Common myeloid progenitor, CD34-positive (primary cell): ENCODE data around the gene MVB12A.

Experiments
- CTCF ChIA-PET: fragments of 350-600 bp; sonication (Branson Sonifier 250); formaldehyde crosslinking; loops from one replicate; lab custom pipeline; 2021; ENCODE audit warnings: antibody characterized with exemption; lab: Charles Lee
- POLR2A ChIA-PET: fragments of 350-600 bp; sonication (Branson Sonifier 250); formaldehyde crosslinking; loops from one replicate; lab custom pipeline; 2021; ENCODE audit warnings: antibody characterized with exemption; lab: Charles Lee
- DNase-seq, 3 donors: peaks; one replicate each; pipeline versions ENCODE4 v3.0.0 to v3.0.0-alpha.2; 2013
- H3K27ac ChIP-seq, 2 experiments: 1 replicate in 1 of 2; 2 replicates in 1 of 2; pipeline ENCODE4 v1.7.0; 2013; ENCODE audit warnings: inconsistent platforms in 2 of 2, low read length in 2 of 2, mild to moderate bottlenecking in 2 of 2, low read depth in 1 of 2, moderate library complexity in 1 of 2; ENCODE audit not compliant: severe bottlenecking in 2 of 2, insufficient read depth in 1 of 2, poor library complexity in 1 of 2
- H3K27me3 ChIP-seq, 5 experiments: replicated peaks in 2 of 5; 1 replicate in 3 of 5; 2 replicates in 2 of 5; pipeline versions ENCODE4 v1.6.1 to v1.7.0; 2013; ENCODE audit warnings: low read length in 4 of 5, mild to moderate bottlenecking in 2 of 5, moderate library complexity in 2 of 5, inconsistent platforms in 1 of 5; ENCODE audit not compliant: insufficient read depth in 5 of 5, control insufficient read depth in 4 of 5
- H3K36me3 ChIP-seq, 4 experiments: 1 replicate in 2 of 4; 2 replicates in 2 of 4; pipeline versions ENCODE4 v1.6.1 to v1.7.0; 2013; ENCODE audit warnings: low read length in 3 of 4, control low read depth in 1 of 4, mild to moderate bottlenecking in 1 of 4; ENCODE audit not compliant: control insufficient read depth in 4 of 4, insufficient read depth in 4 of 4
- H3K4me1 ChIP-seq, 4 experiments: 1 replicate in 3 of 4; 2 replicates in 1 of 4; pipeline versions ENCODE4 v1.6.1 to v1.7.1; 2013; ENCODE audit warnings: low read length in 3 of 4, mild to moderate bottlenecking in 3 of 4, control low read depth in 1 of 4, inconsistent platforms in 1 of 4, moderate library complexity in 1 of 4; ENCODE audit not compliant: control insufficient read depth in 4 of 4, insufficient read depth in 4 of 4; ENCODE audit errors: control extremely low read depth in 1 of 4
- H3K4me3 ChIP-seq, 7 experiments: 1 replicate in 4 of 7; 2 replicates in 3 of 7; pipeline versions ENCODE4 v1.5.1 to v1.7.0; 2013; ENCODE audit warnings: mild to moderate bottlenecking in 7 of 7, low read length in 6 of 7, moderate library complexity in 6 of 7, inconsistent platforms in 2 of 7, low read depth in 2 of 7, control low read depth in 1 of 7; ENCODE audit not compliant: insufficient read depth in 4 of 7, control insufficient read depth in 1 of 7; ENCODE audit errors: extremely low read depth in 1 of 7
- H3K9me3 ChIP-seq, 5 experiments: 1 replicate in 4 of 5; 2 replicates in 1 of 5; pipeline versions ENCODE4 v1.6.1 to v1.7.1; 2013; ENCODE audit warnings: low read length in 4 of 5, mild to moderate bottlenecking in 2 of 5, inconsistent platforms in 1 of 5, low read depth in 1 of 5, moderate library complexity in 1 of 5; ENCODE audit not compliant: control insufficient read depth in 4 of 5, insufficient read depth in 2 of 5; ENCODE audit errors: control extremely low read depth in 1 of 5
- WGBS: methylation state at CpG from one replicate; pipeline ENCODE4 v1.1.5; 2013; ENCODE audit not compliant: insufficient coverage; 5-methylcytosine and 5-hydroxymethylcytosine counted together

The MVB12A gene

GRCh38 chr19:17450264-17451075 lies 30.6 kb downstream of the MVB12A start:
- CTCF ChIA-PET = interaction anchor here (1.1 to 1.6 kb wide), 2 partner anchors 19 to 49 kb away, joined by 4 to 6 read pairs; no protein-coding TSS in a partner anchor
- Histone ChIP-seq H3K27ac (no peak overlapping the region), H3K27me3 (peaks cover 0 to 20% (median 7%) of the 10 kb centered on the region in 5 experiments), H3K9me3 (peaks cover 0 to 2% (median 0%) of the 10 kb centered on the region in 5 experiments), H3K4me1 (peaks cover 0 to 33% (median 19%) of the 10 kb centered on the region in 4 experiments), H3K36me3 (no peaks in the 10 kb centered on the region), H3K4me3 (no peak overlapping the region)
- peak; percentile 29 to 76 (median 62) for DNase-seq
- 43% methylated on average over 2 of the region's 8 CpGs for WGBS
- POLR2A ChIA-PET = no interaction called here

DNA sequence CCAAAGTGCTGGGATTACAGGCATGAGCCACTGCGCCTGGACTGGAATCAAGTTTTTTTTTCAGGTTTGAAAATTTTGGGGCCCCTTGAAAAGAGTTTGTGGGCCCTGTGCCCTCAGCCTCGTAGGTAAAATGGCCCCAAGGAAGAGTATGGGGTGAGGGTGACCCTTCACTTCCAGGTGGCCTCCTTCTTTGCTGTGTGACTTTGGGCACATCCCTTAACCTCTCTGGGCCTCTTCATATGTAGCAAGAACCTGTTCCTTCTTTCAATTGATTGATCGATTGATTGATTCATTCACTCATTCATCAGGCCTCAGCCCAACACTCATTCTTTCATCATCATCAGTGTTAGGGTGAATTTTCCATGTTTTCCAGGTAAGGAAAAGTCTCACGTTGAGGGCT lies 32.0 kb downstream of the MVB12A start:
- Histone ChIP-seq H3K4me3 (no peak overlapping the region), H3K9me3 (peaks cover 0 to 2% (median 0%) of the 10 kb centered on the region in 5 experiments), H3K4me1 (peaks cover 0 to 33% (median 23%) of the 10 kb centered on the region in 4 experiments), H3K27ac (no peak overlapping the region), H3K27me3 (peaks cover 0 to 33% (median 14%) of the 10 kb centered on the region in 5 experiments), H3K36me3 (no peaks in the 10 kb centered on the region)
- DNase-seq = no peak
- 97% methylated on average over 3 of the region's 4 CpGs for WGBS
- CTCF ChIA-PET = interaction anchor here (0.7 to 1.1 kb wide), 2 partner anchors 11 to 48 kb away, joined by 3 to 4 read pairs; no protein-coding TSS in a partner anchor
- POLR2A ChIA-PET = no interaction called here

DNA sequence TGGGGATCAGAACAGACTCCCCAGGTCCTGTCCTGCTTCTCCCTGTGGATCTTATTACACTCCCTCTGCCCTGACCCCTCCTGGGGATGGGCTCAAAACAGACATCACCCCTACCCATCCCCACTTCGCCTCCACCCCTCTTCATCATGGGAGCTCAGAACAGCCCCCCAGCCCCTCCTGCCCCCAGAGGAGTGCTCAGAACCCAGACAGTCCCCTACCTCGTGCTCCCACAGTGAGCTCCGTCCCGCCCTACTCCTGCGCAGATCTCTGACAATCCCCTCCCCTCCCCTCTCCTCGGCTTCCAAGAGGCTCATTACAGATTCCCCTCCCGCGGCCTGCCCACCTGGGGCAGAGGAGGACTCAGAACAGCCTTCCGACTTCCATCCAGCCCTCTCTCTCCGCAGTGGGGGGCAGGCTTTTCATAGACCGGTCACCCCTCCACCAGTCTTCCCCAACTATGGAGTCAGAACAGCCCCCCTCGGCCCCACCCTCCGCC lies 34.8 kb downstream of the MVB12A start:
- no peak for DNase-seq
- ChIA-PET CTCF (interaction anchor here (0.6 to 1.3 kb wide), 5 partner anchors 10 to 49 kb away, joined by 3 to 8 read pairs (median 4); partner anchors contain the start of gene BST2), POLR2A (interaction anchor here (0.6 kb wide), 1 partner anchor 9 kb away, joined by 4 read pairs; no protein-coding TSS in a partner anchor)
- no peak overlapping the region for H3K4me3 ChIP-seq
- peaks cover 0 to 21% (median 12%) of the 10 kb centered on the region in 4 experiments for H3K4me1 ChIP-seq
- peaks cover 0 to 39% (median 19%) of the 10 kb centered on the region in 5 experiments for H3K27me3 ChIP-seq
- H3K36me3 ChIP-seq = no peaks in the 10 kb centered on the region
- peaks cover 0 to 2% (median 0%) of the 10 kb centered on the region in 5 experiments for H3K9me3 ChIP-seq
- H3K27ac ChIP-seq = no peak overlapping the region
- WGBS = 33% methylated on average over 9 of the region's 13 CpGs

DNA sequence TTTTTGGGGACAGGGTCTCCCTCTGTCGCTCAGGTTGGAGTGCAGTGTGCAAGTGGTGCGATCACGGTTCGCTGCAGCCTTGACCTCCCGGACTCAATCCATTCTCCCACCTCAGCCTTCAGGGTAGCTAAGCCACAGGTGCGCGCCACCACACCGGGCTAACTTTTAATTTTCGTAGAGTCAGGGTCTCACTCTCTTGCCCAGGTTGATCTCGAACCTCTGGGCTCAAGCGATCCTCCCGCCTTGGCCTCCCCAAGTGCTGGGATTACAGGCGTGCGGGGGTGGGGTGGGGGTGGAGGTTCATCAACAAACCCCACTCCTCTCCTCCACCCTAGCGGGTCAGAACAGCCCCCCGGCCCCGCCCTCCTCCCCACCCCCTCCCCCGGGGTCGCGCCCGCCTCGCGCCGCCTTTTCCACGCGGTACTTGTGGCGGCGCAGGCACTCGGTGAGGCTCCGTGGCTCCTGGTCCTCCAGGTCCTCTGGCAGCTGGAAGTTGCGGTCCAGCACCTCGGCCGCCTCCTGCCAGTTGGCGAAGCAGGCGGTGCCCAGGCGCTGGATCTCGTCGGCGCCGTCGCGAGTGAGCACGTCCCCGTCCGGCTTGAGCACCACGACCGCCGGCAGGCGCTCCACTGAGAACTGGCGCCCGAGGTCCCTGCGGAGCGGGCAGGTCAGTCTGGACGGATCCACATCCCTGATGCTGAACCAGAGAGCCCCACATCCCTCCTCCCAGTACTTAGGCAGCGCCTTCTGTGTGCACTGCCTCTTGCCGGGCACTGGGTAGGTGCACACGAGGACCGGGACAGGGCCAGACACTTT lies 35.7 kb downstream of the MVB12A start:
- Histone ChIP-seq H3K36me3 (no peaks in the 10 kb centered on the region), H3K4me1 (peaks cover 0 to 12% (median 8%) of the 10 kb centered on the region in 4 experiments), H3K4me3 (no peak overlapping the region), H3K27me3 (peaks cover 0 to 39% (median 19%) of the 10 kb centered on the region in 5 experiments), H3K27ac (no peak overlapping the region), H3K9me3 (peaks cover 0 to 2% (median 0%) of the 10 kb centered on the region in 5 experiments)
- WGBS = 11% methylated on average over 43 of the region's 58 CpGs
- ChIA-PET POLR2A (no interaction called here), CTCF (interaction anchor here (1.0 to 1.5 kb wide), 4 partner anchors 10 to 34 kb away, joined by 3 to 8 read pairs (median 4); no protein-coding TSS in a partner anchor)
- DNase-seq = peak in 2 of 3 donors; percentile 19 to 43

DNA sequence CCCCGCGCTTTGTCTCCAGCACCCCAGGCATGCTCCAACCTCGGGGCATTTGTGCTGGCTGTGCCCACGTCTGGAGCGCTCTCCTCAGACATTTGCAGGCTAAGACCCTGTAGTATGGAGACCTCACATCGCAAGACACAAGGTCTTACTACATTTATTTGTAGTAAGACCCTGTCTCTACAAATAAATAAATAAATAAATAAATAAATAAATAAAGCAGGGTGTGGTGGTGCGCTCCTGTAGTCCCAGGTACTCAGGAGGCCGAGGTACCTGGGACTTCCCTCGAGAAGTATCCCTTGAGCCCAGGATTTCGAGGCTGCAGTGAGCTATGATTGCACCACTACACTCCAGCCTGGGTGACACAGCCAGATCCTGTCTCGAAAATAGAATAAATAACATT lies 36.3 kb downstream of the MVB12A start:
- POLR2A ChIA-PET = no interaction called here
- CTCF ChIA-PET = interaction anchor here (1.0 to 1.5 kb wide), 2 partner anchors 10 to 34 kb away, joined by 3 to 5 read pairs; no protein-coding TSS in a partner anchor
- H3K36me3 ChIP-seq = no peaks in the 10 kb centered on the region
- H3K4me3 ChIP-seq = no peak overlapping the region
- H3K27me3 ChIP-seq = peaks cover 0 to 39% (median 19%) of the 10 kb centered on the region in 5 experiments
- WGBS = 66% methylated on average over 6 of the region's 11 CpGs
- no peak overlapping the region for H3K27ac ChIP-seq
- H3K4me1 ChIP-seq = peaks cover 0 to 6% (median 5%) of the 10 kb centered on the region in 4 experiments
- DNase-seq = no peak
- peaks cover 0 to 2% (median 0%) of the 10 kb centered on the region in 5 experiments for H3K9me3 ChIP-seq

GRCh38 chr19:17457616-17458015 lies 37.8 kb downstream of the MVB12A start:
- peaks cover 0 to 6% (median 2%) of the 10 kb centered on the region in 4 experiments for H3K4me1 ChIP-seq
- no peaks in the 10 kb centered on the region for H3K36me3 ChIP-seq
- no peak overlapping the region for H3K4me3 ChIP-seq
- CTCF ChIA-PET = interaction anchor here (1.7 kb wide), 1 partner anchor 14 kb away, joined by 4 read pairs; no protein-coding TSS in a partner anchor
- peaks cover 0 to 39% (median 19%) of the 10 kb centered on the region in 5 experiments for H3K27me3 ChIP-seq
- 85% methylated on average over 6 of the region's 6 CpGs for WGBS
- no peak overlapping the region for H3K27ac ChIP-seq
- H3K9me3 ChIP-seq = peaks cover 0 to 2% (median 0%) of the 10 kb centered on the region in 5 experiments
- POLR2A ChIA-PET = no interaction called here
- DNase-seq = no peak
